Embryonic facial prominence (tissue), 1 donor: ENCODE results near the gene RPL39L.
"Not testable (repeated sequence)": the region's sequence is repeated elsewhere in the genome, so short reads cannot be mapped to it uniquely, and the experiment has no call there.

Experiments used
- DNase-seq: peaks from one replicate; pipeline ENCODE4 v3.0.0-alpha.2; 2016; ENCODE audit errors: extremely low spot score

Gene RPL39L

DNA sequence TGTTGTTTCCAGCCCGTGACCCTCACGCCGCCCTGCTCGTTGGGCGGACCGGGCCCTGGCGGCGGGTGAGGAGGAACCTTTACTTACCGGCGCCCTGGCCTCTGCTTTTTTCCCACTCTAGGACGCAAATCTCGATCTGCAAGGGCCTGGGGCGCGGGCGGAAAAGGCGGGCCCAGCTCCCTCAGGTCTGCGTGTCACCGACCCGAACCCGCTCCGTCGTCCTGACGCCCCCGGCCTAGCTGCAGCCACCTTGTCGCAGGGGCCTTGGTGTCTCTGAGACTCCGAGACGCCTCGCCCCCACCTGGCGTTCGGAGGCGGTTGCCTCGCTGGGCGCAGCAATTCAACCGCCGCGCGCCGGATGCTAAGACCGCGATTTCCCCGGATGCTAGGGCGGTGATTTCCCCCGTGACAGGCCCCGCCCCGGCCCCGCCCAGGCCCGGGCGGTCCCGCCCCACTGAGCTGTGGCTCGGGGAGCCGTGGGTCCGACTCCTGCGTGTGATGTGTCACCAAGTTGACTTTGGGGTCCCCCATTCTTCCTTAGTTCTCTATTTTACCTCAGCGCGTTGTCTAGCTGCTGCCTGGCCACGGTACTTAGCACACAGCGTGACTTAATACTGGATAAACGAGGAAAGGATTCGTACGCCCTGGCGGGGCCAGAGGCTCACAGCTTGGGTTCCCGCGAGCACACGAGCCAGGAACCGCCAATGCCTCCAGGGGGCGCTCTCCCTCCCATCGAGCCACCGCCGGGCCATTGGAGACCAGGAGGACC lies at the start of gene RPL39L:
TSS of gene RPL39L (minus strand) at position 371 of the 769 bp plus-strand sequence. CDS start 18,196 bp downstream, outside the sequence.
- DNase-seq = peak; percentile 69

GRCh38 chr3:187188931-187189330 lies 49.6 kb upstream of the RPL39L start:
- no peak for DNase-seq

GRCh38 chr3:187186801-187187421 lies 47.6 kb upstream of the RPL39L start:
- no peak for DNase-seq

- DNase-seq = no peak
These were observed 47.1 kb upstream of the RPL39L start for GRCh38 chr3:187186375-187186774.

GRCh38 chr3:187185759-187186158 lies 46.5 kb upstream of the RPL39L start:
- no peak for DNase-seq

DNA sequence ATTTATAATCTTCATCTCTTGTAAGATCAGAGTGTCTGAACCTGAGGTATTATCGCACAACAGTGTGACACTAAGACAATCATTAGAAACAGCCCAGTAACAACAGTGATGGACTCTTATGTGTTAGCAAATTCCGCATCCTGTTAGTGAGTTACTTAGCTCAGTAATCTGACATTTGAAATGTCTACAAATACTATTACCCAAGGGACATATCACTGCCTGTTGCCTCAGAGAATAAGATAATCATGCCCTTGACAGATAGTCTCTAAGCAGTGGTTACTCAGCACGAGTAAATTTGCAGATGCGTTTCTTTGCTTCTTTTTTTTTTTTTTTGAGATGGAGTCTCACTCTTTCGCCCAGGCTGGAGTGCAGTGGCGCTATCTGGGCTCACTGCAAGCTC lies 44.6 kb upstream of the RPL39L start:
- no peak for DNase-seq

DNA sequence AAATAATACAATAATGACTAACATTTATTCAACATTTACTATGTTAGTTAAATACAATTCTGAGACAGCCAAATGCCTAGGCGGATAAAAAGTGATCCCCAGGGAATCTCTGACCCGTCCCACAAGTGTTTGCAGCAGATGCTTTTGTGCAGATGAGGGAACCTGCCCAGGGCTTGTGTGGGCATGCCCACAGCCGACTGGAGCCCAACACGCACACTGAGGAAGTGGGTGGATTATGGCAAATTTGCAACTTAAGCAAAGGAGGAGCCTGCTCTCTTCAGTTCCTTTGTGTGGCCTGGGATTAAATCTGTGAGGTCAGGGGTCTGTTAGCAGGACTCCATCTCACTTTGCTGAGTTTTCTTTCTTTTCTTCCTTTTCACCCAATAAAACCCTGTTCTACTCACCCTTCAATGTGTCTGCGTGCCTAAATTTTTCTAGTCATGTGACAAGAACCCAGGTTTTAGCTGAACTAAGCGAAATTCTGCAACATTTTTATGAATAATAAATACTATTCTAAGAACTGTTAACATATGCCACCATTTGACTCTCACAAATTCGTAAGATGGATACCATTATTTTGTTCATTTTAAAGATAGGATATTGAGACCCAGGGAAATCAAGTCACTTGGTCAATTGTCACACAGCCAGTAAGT lies 44.0 kb upstream of the RPL39L start:
- no peak for DNase-seq

- DNase-seq = no peak
These were observed 42.3 kb upstream of the RPL39L start for GRCh38 chr3:187181454-187182170.

DNA sequence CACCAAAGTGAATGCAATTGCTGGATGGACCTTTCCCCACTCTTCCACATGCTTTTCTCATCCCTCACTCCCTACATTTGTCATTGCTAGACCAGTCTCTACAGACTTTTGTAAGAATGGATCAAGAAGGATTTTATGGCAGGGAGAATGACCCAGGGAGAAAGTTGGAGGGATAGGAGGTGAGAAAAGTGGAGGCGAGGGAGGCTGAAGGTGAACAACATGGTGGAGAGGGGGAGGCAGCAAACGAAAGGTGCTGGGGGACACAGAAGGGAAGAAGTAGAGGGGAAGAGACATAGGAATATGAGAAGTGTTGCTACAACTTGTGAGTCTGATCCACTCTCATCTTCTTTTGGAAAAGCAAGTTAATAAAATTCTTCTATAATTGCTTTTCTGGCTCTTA lies 33.6 kb upstream of the RPL39L start:
- DNase-seq = no peak

- DNase-seq = not testable (repeated sequence)
These were observed 31.6 kb upstream of the RPL39L start for GRCh38 chr3:187170911-187171310.

GRCh38 chr3:187169231-187169960 lies 30.1 kb upstream of the RPL39L start:
- no peak for DNase-seq

DNA sequence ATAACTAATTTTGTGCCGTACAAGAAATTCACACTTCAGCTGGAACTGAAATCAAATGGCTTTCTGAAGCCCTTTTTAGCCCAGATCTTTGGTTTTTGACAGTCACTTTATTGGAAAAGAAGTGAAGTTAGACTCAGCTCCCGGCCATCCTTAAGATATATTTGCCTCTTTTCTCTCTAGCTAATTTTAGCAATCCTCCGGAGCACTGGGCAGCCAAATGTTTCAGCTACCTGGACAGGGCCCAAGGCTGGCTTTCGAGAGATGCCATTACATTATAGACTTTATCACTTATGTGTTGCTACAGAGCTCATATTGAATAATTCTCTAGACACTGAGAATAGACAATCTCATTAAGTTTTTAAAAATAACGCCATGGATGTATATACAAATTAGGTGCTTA lies 28.5 kb upstream of the RPL39L start:
- DNase-seq = no peak

- no peak for DNase-seq
These were observed 27.5 kb upstream of the RPL39L start for GRCh38 chr3:187166750-187167149.

DNA sequence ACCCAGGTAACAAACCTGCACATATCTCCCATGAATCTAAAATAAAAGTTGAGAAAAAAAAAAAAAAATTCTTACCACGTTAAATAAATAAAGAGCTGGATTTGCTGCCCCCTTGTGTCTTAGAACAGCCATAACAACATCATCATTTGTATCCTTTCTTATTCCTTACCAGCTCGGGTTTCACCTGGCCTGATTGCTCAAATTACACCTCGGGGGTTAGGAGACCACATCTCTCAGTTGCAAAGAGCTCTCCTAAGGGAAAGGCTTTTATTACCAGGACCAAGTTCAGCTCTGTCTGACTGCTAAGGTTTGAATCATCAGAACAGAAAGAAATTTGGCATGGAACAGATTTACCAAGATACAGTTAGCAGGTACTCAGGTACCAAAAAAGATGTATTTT lies 25.8 kb upstream of the RPL39L start:
- DNase-seq = no peak

DNA sequence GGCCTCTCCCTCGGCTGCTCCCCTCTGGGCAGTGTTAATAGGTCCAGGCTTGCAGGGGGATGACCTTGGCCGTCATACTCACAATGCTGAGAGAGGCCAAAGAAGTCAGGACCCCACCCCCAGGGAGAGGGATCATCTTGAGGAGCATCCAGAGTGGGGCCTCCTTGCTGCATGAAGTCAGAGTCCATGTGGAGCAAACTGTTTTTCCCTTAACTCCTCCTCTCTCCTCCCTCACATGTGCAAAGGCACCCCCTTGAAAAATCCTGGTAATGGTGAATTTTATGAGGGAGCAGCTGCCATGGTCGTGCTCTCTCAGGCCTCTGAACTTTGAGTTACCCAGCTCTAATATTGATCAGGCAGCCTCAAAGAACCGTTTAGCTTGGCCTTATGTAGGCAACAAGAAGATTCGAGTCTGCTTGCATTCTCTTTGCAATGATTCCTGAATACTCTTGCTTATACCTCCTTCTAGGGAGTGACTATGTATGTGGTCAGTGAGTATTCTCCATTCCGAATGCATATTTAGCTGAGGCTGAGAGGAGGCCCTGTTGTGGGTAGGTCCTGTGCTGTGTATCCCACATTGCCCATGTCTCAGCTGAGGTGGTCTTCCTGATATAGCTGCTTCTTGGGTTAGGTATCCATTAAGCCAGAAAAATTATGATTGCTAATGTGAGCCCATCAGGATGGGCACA lies 23.1 kb upstream of the RPL39L start:
- no peak for DNase-seq

GRCh38 chr3:187161556-187161955 lies 22.3 kb upstream of the RPL39L start:
- DNase-seq = no peak

- DNase-seq = no peak
These were observed 11.3 kb upstream of the RPL39L start for GRCh38 chr3:187150599-187150998.

- DNase-seq = no peak
These were observed 10.9 kb upstream of the RPL39L start for GRCh38 chr3:187150186-187150585.

GRCh38 chr3:187146389-187146788 lies 7.1 kb upstream of the RPL39L start:
- DNase-seq = no peak

GRCh38 chr3:187145149-187145895 lies 6.0 kb upstream of the RPL39L start:
- no peak for DNase-seq
